GM12874 (cell line): ENCODE measurements around the gene LRRC26.

ENCODE experiments used
- CTCF ChIP-seq: IDR thresholded peaks from 2 replicates; pipeline ENCODE4 v1.5.1; 2011; ENCODE audit warnings: low read depth, mild to moderate bottlenecking, control low read depth, low read length, moderate library complexity; ENCODE audit not compliant: insufficient read depth

LRRC26 gene

DNA sequence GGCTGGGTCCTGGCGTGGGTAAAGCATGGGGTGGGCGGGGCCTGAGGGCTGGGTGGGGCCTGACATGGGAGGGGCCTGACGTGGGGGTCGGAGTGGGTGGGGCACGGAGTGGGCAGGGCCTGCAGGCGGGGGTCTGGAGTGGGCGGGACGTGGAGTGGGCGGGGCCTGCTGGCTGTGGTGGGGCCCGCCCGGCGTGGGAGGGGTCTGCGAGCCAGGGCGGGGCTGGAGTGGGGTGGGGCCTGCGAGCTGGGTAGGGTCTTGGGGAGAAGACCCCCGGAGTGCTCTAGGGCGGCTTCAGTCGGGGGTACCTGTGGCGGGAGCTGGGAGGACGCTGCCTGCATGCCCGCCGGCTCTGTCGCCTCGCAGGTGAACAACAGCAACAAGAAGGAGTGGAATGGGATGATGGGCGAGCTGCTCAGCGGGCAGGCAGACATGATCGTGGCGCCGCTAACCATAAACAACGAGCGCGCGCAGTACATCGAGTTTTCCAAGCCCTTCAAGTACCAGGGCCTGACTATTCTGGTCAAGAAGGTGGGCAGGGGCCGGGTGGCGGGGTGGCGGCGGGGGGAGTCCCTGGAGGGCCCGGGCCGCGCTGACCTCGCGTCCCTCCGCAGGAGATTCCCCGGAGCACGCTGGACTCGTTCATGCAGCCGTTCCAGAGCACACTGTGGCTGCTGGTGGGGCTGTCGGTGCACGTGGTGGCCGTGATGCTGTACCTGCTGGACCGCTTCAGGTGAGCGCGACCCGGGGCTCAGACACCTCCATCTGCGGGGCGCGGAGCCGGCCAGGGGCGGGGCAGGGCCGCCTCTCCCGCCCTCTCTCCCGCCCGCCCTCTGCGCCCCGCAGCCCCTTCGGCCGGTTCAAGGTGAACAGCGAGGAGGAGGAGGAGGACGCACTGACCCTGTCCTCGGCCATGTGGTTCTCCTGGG is 8.0 kb downstream of the LRRC26 start:
- no peak for TF ChIP-seq CTCF

DNA sequence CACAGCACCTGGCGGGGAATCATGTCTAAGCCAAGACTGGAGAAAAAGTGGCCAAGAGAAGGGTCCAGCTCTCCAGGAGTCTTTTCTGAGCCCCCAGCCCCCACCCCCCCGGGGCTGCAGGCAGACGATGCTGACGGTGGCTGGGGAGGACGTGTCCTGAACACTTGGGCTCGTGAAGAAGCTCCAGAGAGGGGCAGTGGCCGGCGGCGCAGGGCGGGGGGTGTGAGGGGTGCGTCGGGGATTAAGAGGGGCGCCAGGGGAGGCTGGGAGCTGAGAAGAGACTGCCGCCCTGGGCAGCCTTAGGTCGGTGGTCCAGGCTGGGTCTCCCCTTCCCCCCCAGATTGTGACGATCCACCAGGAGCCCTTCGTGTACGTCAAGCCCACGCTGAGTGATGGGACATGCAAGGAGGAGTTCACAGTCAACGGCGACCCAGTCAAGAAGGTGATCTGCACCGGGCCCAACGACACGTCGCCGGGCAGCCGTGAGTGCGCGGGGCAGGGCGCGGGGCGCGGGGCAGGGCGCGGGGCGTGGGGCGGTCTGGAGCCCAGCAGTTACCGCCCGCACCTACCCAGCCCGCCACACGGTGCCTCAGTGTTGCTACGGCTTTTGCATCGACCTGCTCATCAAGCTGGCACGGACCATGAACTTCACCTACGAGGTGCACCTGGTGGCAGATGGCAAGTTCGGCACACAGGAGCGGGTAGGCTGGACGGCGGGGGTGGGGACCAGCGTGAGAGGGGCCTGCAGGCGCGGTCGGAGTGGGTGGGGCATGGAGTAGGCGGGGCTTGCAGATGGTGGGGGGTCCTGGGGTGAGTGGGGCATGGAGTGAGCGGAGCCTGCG is 8.9 kb downstream of the LRRC26 start:
- no peak for TF ChIP-seq CTCF

DNA sequence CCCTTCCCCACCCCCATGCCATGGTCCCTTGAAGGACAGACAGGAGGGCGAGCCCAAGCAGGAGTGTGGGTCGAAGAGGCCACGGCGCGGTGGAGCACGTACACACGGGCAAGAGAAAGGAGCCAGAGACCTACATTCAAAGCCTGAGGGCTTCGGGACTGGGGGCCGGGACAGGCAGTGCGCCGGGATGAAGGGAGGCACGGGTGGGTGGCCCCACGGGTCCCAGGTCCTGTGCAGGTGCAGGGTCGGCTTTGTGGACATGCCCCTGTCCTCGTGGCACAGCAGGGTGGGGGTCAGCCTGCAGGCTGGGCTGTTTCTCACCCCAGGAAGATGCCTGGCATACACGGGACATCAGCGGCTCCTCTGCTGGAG is 9.8 kb downstream of the LRRC26 start:
- no peak for TF ChIP-seq CTCF

DNA sequence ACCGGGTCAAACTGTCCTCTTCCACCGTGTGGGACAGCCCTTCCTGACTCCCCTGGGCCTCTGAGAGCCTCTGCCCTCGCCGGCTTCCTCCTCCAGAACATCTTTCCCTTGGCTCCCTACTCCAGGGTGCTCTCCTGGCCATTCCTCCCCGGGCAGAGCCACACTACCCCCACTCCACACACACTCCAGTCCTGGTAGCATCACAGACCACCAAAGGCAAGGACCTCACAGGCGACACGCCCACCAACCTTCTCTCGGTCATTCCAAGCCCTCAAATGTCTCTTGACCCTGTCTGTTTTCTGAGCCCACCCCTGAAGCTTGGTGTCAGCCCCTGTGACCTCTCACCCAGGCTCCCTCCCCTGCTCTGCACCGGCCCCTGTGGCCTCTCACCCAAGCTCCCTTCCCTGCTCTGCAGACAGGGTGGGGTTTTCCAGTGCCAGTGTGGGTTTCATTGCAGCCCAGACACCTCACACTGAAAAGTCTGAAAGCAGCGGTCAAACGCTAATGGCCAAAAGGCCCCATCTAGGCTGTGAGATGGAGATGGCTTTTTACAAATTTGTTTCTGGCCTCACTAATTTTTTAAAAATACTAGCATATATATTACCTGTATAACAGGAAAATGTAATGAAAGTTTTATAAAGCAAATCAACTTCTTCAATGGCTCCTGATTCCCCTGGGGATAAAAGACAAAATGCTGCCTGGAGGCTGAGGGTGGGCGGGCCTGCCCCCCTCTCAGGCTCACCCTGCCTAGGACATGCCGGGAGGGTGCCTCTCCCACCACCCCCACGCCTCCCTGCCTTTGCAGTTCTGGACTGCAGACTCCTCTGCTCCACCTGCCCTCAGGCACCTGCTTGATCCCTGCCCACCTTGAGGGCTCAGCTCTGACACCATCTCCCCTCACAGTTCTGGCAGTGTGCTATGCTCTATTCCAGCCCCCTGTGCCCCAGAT is 10.5 kb downstream of the LRRC26 start:
- no peak for TF ChIP-seq CTCF

DNA sequence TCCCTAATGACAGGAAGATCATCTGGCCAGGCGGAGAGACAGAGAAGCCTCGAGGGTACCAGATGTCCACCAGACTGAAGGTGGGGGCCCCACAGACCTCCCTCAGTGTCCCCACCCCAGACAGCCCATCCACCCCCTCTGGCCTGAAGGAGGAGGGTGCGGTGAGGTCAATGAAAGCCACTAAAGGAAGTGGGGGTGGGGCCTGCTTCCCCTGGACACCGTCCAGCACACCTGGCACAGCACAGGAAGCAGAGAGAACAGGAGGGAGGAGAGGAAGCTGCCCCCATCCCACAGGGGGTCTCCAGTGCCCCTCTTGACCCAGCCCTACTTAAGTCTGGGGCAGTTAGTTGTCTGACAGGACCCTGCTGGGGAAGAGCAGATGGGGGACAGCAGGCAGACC is 11.2 kb downstream of the LRRC26 start:
- TF ChIP-seq CTCF: no peak

- TF ChIP-seq CTCF: no peak
Measured at GRCh38 chr9:137157618-137158415, 12.0 kb downstream of the LRRC26 start.
